Activated T-cell treated with anti-CD3 and anti-CD28 coated beads for 4 hours (primary cell): ENCODE results near the gene MYH11.

ENCODE experiments used
- DNase-seq: peaks from one replicate; pipeline ENCODE4 v3.0.0-alpha.2; 2020

MYH11 gene

DNA sequence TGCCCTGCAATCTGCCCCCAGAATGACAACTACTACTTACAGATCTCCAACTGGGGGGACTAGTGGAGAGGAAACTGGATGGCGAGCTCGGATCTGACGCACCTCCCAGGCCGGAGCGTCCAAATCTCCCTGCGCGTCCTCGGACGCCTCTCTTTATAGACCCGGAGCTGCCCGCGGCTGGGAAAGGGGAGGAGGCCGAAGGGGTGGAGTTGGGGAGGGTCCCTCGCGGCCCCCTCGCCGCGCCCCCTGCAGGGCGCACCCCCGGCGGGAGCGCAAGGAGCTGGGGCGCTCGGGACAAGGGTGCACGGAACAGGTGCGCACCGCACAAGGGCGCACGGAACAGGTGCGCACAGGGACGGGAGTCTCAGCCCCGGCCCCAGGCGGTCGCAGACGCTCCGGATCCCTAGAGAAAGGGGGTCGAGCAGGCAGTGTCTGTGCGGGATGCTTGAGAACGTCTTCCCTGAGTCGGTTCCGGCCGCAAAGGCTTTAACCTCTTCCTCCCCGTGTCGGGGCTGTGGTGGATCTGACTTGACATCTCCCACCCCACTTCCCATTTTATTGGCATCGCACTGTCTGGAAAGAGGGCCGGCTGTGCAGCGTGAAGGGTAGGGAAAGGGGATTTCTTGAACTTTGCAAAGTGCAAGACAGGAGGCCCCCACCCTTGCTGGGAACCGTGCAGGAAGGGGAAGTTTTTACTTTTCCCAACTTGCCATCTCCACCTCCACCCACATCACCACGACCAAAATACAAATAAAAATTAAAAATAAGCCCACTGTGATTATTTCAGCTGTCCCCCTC lies at the start of gene MYH11:
Gene MYH11 (minus strand): TSS at position 128 of the 798 bp plus-strand sequence. CDS start 18,776 bp downstream, outside the sequence.
- DNase-seq = no peak

DNA sequence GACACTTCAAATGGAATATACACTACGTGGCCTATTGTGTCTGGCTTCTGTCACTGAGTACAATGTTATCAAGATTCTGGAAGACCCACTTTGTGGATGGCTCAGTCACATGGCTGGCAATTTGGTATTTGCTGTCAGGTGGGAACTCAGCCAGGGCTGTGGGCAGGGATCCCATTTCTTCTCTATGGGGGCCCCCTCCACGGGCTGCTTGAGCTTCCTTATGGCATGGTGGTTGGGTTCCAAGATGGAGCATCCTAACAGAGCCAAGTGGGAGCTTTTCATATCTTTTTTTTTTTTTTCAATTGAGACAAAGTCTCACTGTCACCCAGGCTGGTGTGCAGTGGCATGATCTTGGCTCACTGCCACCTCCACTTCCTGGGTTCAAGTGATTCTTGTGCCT lies 49.6 kb upstream of the MYH11 start:
- DNase-seq = no peak

GRCh38 chr16:15903960-15904359 lies 47.1 kb upstream of the MYH11 start:
- DNase-seq = no peak

DNA sequence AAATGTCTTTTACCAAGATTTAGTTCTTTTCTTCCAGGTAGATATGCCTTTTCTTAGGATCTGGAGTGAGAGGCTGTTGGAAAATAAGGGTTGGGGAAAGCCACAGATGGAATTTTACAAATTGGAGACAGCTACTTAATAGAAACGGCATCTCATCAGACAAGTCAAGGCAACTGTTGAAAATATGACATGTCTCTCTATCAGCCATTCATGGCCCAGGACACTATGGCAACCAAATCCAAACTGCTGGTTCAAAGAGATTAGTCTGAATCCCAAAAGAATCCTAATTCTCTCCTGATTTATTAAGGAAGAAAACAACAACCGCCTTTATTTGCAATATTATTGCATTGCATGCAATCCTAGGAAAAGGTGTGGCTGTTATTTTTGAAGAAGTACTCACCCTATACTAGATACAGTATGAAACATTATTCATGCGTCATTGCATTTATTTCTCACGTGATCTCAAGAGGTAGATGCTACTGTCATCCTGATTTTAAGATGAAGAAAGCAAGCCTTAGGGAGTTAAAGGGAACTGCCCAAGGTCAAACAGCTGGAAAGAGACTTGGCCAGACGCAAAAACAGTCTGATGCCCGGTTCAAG lies 44.2 kb upstream of the MYH11 start:
- DNase-seq = no peak

DNA sequence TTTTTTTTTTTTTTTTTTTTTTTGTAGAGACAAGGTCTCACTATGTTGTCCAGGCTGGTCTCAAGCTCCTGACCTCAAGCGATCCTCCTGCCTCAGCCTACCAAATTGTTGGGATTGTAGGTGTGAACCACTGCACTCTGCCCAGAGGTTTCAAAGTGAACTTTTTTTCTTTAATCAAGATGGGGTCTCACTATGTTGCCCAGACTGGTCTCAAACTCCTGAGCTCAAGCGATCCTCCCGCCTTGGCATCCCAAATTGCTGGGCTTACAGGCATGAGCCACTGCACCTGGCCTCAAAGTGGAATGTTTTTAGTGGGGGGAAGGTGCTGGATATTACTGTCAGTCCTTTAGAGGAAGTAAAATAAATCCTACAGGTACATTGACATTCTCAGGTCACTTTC lies 43.5 kb upstream of the MYH11 start:
- DNase-seq = no peak

- DNase-seq = no peak
These were observed 42.8 kb upstream of the MYH11 start for GRCh38 chr16:15899538-15900100.

DNA sequence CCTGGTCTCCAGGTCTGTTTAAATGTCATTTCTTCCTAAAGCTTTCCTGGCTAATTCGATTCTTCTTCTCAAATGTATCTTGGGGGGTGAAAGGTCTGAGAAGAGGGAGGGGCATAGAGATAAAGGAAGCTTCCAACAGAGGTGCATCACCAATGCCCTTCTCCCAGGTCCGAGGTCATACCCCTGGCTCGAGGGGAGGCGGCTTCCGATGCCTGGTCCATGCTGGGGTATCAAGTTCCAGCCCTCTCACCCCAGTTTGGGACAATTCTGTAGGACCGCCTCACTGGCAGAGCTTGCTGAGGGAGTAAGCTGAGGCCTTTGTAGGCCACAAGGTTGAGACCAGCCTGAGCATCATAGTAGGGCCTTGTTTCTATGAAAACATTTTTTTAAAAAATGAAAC lies 41.8 kb upstream of the MYH11 start:
- no peak for DNase-seq

- DNase-seq = no peak
These were observed 41.0 kb upstream of the MYH11 start for GRCh38 chr16:15897834-15898254.

DNA sequence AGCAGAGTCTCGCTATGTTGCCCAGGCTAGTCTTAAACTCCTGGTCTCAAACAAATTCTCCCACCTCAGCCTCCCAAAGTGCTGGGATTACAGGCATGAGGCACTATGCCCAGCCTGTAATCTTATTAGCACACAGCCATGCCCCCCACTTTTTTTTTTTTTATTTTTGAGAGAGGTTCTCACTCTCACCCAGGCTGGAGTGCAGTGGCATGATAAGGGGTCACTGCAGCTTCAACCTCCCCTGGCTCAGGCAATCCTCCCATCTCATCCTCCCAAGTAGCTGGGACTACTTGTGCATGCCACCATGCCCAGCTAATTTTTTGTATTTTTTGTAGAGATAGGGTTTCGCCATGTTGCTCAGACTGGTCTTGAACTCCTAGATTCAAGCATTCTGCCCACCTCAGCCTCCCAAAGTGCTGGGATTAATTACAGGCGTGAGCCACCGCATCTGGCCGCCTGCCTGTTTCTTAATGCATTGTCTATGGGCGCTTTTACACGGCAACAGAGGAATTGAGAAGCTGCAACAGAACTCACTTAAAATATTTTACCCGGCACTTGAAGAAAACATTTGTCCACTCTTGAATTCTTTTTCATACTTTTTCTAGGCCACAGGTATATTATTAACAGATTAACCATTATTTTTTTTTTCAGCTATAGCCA lies 40.4 kb upstream of the MYH11 start:
- DNase-seq = no peak

DNA sequence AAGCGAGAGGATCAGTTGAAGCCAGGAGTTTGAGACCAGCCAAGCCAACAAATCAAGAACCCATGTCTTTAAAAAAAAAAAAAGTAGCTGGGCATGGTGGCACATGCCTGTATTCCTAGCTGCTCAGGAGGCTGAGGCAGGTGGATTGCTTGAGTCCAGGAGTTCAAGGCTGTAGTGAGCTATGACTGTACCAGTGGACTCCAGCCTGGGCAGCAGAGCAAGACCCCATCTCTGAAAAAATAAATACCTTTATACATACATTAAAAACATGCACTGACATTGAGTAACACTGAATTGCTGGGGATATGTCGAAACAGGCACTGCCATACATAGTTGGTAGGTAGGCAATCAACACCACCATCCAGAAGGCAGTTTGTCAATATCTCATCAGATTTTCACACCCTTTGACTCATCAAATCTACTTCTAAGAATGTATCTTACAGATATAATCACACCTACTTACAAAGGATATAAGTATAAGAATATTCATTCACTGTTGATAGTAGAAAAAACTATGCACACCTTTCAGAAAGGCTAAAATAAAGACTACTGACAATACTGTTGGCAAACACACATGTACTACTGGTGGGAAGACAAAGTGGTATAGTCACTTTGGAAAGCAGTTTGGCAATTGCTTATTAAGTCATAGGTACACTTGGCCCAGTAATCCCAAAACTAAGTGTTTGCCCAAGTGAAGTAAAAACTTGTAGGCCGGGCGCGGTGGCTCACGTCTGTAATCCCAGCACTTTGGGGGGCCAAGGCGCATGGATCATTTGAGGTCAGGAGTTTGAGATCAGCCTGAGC lies 37.9 kb upstream of the MYH11 start:
- no peak for DNase-seq

DNA sequence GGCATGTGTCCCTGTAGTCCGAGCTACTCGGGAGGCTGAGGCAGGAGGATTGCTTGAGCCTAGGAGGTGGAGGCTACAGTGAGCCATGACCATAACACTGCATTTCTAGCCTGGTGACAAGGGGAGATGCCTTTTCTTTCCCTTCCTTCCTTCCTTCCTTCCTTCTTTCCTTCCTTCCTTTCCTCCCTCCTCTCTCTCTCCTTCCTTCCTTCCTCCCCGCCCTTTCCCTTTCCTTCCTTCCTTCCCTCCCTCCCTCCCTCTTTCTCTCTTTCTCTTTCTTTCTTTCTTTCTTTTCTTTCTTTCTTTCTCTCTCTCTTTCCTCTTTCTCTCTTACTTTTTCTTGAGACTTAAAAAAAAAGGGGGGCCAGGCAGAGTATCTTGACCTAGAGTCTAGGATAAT lies 34.7 kb upstream of the MYH11 start:
- DNase-seq = no peak

GRCh38 chr16:15888072-15888976 lies 31.5 kb upstream of the MYH11 start, which contains the start of gene CEP20:
Gene CEP20, minus strand, starts transcription at chr16:15888603. Its CDS starts 18 bp downstream, at chr16:15888585.
- peak; percentile 99 for DNase-seq

DNA sequence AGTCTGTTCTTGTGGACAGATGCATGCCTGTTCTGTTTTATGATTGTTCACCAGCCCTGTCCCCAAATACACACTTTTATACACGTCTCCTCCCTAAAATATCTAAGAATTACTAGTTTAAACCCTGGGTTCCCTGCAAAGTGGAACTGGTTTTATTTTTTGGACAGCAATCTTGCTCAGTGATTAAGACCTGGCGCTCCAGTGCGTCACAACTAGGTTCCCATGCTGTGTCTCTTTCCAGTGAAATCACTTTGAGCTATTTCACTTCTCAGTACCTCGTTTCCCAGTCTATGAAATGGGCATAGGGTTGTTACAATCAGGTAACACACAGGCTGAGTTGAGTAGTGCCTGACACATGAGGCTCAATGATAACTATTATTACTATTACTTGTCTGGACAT lies 30.5 kb upstream of the MYH11 start:
- no peak for DNase-seq

GRCh38 chr16:15886078-15886477 lies 29.2 kb upstream of the MYH11 start:
- DNase-seq = no peak

DNA sequence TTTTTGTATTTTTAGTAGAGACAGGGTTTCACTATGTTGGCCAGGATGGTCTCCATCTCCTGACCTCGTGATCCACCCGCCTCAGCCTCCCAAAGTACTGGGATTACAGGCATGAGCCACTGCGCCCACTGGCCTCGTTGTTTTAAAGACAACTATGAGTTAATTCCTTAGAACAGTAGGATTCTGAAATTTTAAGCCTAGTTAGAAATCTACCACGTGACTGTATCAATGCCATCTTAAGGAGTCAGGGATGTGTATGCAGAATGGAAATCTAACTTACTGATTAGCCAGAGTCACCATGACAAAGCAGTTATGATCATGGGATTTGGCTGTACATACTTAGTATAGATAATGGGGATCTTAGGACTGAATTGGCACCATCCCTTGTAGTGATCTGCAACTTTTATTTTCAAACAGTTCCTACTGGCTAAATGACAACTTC lies 28.8 kb upstream of the MYH11 start:
- DNase-seq = no peak

- no peak for DNase-seq
These were observed 25.7 kb upstream of the MYH11 start for GRCh38 chr16:15882563-15882962.

DNA sequence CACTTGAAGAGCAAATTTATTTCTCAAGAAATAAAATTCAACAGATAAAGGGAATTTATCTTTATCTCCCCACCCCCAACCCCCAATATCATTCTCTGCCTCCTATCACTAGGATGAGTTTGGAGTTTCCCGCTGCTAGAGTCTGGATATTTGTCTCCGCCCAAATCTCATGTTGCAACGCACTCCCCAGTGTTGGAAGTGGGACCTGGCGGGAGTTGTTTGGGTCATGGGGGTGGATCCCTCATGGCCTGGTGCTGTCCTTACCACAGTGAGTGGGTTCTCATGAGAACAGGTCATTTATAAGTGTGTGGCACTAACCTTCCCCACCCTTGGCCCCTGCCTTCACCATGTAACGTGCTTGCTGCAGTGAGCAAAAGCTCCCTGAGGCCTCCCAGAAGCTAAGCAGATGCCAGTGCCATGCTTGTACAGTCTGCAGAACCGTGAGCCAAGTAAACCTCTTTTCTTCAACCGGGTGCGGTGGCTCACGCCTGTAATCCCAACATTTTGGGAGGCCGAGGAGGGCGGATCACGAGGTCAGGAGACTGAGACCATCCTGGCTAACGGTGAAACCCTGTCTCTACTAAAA lies 25.1 kb upstream of the MYH11 start:
- no peak for DNase-seq

DNA sequence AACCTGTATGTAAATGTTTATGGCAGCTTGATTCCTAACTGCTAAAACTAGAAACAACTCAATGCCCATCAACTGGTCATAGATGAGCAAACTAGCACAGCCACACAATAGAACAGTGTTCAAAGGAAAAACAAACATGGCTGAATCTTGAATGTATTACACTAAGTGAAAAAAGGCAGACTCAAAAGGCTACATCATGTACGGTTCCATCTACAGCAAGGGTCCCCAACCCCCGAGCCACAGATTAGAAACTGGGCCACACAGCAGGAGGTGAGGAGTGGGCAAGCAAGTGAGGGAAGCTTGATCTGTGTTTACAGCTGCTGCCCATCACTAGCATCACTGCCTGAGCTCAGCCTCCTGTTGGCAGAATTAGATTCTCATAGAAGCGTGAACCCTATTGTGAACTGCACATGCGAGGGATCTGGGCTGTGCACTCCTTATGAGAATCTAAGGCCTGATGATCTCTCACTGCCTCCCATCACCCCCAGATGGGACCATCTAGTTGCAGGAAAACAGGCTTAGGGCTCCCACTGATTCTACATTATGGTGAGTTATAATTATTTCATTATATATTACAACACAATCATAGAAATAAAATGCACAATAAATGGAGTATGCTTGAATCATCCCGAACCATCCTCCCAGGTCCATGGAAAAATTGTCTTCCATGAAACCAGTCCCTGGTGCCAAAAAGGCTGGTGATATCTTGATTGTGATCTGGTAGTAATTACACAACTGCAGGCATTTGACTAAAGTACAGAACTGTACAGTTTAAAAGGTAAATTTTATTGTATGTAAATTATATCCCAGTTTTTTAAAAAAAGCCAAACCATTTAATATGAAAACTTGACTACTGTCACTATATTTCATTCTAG lies 23.8 kb upstream of the MYH11 start:
- no peak for DNase-seq

DNA sequence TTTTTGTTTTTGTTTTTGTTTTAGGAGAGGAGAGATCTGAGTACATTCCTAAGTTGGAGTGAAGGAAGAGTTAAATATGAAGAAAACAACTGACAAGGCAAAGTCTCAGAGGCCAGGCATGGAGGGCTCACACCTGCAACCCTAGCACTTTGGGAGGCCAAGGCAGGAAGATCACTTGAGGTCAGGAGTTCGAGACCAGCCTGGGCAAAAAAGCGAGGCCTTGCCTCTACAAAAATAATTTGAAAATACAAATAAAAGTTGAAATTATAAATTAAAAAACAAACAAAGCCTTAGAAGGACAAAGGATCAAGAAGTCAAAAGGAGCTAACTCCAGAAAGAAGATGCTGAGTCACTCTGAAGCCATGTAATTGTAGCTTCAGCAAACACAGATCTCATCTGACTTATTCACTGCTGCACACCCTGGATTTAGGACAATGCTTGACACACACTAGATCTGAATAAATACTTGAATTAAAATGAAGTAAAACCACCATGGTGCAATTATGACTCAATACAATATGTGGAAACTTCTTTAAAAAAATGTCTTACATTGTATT lies 22.5 kb upstream of the MYH11 start:
- no peak for DNase-seq

- DNase-seq = no peak
These were observed 19.7 kb upstream of the MYH11 start for GRCh38 chr16:15876503-15876902.
